Breast epithelium (tissue), 3 donors: ENCODE measurements around the gene SCEL.

Experiments used
- POLR2AphosphoS5 ChIP-seq, 3 donors: sonication (generic); formaldehyde crosslinking; IDR thresholded peaks; one replicate each; pipeline ENCODE4 v1.6.1; 2017; ENCODE audit warnings: antibody characterized with exemption in 3 of 3
- TF ChIP-seq, protein P1 (sequence below), 3 donors: fragments of 450-650 bp; IDR thresholded peaks; one replicate each; pipeline ENCODE4 v1.5.1; 2016 to 2017; ENCODE audit warnings: antibody characterized with exemption in 3 of 3, mild to moderate bottlenecking in 3 of 3, moderate library complexity in 3 of 3

DNA sequence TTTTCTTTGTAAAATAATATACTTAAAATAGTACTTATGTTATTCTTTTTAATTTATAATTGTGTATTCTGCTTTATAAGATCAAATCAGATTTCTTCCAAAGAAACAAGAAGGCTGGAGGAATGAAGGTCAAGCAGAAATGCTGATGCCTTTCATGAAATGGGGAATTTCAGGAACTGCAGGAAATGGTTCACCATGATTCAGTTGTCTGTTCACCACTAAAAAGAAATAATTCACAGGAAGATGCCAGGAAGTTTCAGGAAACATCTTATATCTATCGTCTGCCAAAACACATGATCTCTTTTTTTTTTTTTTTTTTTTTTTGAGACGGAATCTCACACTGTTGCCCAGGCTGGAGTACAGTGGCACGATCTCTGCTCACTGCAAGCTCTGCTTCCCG lies 15.7 kb upstream of the SCEL start:
- TF ChIP-seq, protein P1, sequence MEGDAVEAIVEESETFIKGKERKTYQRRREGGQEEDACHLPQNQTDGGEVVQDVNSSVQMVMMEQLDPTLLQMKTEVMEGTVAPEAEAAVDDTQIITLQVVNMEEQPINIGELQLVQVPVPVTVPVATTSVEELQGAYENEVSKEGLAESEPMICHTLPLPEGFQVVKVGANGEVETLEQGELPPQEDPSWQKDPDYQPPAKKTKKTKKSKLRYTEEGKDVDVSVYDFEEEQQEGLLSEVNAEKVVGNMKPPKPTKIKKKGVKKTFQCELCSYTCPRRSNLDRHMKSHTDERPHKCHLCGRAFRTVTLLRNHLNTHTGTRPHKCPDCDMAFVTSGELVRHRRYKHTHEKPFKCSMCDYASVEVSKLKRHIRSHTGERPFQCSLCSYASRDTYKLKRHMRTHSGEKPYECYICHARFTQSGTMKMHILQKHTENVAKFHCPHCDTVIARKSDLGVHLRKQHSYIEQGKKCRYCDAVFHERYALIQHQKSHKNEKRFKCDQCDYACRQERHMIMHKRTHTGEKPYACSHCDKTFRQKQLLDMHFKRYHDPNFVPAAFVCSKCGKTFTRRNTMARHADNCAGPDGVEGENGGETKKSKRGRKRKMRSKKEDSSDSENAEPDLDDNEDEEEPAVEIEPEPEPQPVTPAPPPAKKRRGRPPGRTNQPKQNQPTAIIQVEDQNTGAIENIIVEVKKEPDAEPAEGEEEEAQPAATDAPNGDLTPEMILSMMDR (IDR thresholded peaks at IDR 0.05) = no peak
- no peak for TF ChIP-seq POLR2AphosphoS5 (IDR thresholded peaks at IDR 0.05)
